Measurements from ENCODE around the gene USP48.

Gene USP48

DNA sequence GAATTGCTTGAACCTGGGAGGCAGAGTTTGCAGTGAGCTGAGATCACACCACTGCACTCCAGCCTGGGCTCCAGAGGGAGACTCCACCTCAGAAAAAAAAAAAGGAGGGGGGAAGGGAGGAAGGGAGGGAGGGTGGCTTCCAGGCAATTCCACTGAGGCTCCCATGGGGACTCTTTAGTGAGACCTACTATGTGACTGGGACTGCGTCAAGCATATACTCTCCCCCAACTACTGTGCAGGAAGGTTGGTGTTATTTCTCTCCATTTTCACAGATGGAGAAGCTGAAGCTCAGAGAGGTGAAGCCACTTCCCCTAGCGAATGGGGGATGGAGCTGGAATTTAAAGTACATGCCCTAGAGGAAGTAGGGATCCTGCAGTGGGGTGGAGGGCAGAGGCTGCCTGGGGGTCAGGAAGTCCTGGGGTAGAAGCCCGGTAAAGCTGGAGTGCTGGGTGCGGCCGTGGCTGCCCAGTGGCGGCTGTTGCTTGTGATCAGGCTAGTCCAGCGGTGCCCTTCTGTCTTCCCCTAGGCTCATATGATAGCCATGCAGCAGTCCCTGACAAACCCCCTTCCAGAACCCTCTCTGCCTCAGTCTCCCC is 154.1 kb downstream of the USP48 start:
- TF ChIP-seq CTCF (conservative IDR thresholded peaks at IDR 0.05), result no peak
- H3K27ac ChIP-seq, result peak overlapping the region; percentile 99

Measured in VCaP (cell line).